Stimulated activated CD8-positive, alpha-beta memory T cell treated with anti-CD3 and anti-CD28 coated beads, Interleukin-4, amount 100 ng/mL, for 4 hours (primary cell): ENCODE results near the gene GTF3C1.

ENCODE experiments used
- DNase-seq, 2 donors: peaks; one replicate each; pipeline ENCODE4 v3.0.0-alpha.2; 2020; ENCODE audit warnings: low read depth in 2 of 2, low spot score in 1 of 2

GTF3C1 gene

DNA sequence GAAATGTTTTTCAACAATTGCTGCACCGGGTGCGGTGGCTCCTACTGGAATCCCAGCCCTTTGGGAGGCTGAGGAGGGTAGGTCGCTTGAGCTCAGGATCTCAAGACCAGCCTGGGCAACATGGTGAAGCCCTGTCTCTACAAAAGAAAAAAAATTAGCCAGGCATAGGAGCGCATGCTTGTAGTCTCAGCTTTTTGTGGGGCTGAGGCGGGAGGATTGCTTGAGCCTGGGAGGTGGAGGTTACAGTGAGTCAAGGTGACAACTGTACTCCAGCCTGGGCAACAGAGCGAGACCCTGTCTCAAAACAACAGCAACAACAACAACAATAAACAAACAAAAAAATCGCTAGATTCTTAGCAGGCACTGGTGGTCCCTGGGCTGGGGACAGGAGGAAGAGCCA is 119.2 kb downstream of the GTF3C1 start:
- DNase-seq = no peak

DNA sequence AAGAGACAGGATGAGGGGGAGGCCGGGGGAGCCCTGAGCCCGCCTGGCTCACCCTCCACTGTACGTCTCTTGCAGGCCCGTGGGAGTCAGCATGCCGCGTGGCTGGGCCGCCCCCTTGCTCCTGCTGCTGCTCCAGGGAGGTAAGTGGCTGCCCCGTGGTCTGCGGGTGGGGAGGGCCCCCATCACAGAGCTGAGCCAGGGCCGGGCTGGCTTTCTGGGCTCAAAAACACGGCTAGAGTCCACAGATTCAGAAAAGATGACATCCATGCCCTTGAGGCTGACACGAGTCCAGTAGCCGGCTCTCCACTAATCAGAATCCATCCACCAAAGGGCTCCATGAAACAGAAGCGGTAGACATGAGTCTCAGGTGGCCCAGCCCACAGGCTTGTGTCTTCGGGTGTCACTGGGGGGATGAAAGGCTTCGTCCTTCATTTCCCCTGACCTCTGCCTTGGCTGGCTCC is 119.7 kb downstream of the GTF3C1 start:
- DNase-seq = no peak

DNA sequence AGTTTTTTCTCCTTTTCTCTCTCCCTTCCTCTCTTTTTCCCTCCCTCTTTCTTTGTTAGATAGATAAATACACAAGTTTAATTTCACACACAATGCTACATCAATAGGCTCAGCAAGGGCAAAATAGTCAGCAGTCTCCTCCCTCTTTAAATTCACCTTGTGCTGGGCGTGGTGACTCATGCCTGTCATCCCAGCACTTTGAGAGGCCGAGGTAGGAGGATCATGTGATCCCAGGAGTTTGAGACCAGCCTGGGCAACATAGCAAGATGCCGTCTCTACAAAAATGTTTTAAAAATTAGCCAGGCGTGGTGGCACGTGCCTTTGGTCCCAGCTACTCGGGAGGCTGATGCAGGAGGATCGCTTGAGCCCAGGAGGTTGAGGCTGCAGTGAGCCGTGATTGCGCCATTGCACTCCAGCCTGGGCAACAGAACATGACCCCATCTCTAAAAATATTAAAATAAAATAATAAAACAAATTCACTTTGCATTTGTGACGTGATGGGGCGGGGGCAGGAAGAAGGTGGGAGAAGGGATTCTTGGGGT is 120.3 kb downstream of the GTF3C1 start:
- no peak for DNase-seq

DNA sequence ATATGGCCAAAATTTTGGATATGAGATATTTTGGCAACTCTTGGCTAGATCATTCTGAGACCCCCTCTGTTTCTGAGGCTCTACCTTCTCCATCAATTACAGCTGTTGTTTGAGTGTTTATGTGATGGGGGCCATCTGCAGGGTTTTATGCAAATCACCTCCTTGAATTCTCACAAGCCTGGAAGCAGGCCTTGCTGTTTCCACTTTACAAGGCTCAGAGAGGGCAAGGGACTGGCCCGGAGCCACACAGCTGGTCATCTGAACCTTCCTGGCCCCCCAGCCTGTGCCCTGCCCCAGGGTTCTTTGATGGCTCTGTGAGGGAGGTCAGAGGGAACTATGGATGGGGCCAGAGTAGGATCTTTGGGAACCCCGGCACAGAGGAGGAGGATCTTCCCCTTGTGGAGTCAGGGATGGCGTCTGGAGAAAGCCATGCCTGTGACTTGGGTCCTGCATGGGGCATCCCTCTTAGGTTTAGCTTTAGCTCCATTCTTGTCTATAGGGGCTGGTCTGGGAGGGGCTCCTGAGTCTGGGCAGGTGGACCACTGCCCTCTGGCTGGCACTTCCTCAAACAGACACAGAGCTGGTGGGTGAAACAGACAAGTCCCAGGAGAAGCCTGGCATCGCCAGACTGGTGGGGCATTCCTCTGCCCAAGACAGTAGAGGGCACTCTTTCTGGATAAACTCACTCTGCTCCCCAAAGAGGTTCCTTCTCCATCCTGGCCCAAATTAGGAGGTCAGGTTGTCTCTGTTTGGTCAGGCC is 121.5 kb downstream of the GTF3C1 start:
- no peak for DNase-seq

DNA sequence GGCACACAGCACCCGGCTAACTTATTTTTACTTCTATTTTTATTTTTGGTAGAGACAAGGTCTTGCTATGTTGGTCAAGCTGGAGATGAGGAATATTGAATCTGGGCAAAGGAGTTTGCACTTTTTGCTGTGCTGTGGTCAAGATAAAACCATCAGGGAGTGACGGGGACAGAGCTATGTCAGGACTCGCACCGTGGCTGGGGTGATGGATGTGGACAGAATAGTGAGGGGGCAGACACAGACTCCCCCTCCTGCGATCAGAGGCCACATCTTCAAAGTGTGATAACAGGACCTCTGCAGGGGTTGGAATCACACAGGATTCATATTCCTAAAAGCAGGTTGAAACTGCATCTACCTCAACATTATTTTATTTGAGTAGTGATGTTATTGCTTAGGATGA is 122.2 kb downstream of the GTF3C1 start:
- no peak for DNase-seq

DNA sequence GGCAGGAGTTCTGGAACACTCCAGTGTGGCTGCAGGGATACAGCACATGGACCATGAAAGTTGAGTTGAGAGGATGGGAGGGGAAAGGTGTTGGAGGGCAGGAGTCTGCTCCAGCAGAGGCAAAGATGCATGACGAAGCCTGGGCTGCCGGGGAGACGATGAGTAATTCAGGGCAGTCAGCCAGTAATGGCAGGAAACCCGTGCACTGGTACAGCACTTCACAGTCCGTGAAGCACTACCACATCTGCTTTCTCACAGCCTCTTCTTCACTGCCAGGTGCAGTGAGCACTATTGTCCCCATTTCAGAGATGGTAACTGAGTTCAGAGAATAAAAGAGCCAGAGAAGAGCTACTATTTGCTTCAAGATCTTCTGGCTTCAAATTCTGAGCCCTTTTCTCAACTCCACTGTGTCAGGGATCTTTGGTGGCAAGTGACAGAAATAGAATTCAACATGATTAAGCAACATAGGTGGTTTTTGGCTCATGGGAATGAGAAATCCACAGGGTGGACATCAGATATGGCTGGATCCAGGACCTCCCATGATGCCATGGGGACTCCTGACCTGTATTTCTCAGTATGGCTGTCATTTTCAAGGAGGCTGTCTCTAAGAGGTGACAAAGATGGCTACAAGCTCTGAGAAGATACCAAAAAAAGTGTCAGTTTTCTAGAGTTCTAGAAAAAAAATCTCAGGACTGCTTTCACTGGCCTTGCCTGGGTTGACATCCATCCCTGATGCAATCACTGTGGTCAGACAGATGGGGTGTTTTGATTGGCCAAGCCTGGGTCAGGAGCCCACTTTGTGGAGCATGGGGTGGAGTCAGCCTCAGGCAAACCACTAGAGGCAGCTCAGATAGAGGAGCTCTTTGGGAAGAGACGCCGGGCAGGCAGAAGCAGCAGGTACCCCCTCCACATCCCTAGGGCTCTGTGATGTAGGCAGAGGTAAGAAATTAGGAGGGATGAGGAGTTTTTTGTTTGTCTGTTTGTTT is 123.0 kb downstream of the GTF3C1 start:
- peak; percentile 61 to 65 for DNase-seq

DNA sequence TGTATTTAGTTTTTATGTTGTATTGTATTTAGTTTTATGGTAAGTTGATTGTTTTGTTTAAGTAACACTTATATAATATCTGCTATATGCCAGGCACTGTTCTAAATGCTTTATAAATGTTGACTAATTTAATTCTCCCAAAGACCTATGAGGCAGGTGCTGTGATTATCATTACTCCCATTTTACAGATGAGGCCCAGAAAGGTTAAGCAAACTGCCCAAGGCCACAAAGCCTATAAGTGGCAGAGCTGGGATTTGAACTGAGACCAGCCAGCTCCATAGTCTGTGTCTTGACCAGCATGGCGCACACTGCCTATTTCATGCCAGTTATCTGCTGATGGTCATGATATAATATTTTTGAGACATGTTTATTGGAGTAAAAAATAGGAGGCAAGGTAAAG is 123.8 kb downstream of the GTF3C1 start:
- no peak for DNase-seq

DNA sequence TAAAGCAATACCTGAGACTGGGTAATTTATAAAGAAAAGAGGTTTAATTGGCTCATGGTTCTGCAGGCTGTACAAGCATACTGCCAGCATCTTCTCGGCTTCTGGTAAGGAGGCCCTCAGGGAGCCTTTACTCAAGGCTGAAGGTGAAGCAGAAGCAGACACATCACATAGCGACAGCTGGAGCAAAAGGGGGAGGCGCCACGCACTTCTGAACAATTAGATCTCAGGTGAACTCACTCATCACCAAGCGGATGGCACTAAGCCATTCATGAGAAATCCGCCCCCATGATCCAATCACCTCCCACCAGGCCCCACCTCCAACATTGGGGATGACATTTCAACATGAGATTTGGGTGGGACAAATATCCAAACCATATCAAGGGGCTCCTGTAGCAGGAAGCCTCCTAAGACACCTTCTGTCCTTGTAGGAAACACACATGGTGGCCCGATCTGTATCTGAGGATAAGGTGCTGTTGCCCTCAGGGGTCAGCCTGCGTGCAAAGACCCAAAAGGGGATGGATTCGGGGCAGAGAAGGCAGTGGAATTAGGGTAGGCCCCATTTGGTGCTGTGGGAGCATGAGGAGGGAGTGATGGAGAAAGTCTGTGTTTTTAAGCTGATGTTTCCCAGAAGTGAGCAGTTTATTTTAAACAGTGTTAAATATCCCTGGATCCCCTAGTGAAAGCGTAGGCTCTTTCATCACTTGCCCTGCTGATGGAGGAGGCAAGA is 124.8 kb downstream of the GTF3C1 start:
- DNase-seq = no peak

DNA sequence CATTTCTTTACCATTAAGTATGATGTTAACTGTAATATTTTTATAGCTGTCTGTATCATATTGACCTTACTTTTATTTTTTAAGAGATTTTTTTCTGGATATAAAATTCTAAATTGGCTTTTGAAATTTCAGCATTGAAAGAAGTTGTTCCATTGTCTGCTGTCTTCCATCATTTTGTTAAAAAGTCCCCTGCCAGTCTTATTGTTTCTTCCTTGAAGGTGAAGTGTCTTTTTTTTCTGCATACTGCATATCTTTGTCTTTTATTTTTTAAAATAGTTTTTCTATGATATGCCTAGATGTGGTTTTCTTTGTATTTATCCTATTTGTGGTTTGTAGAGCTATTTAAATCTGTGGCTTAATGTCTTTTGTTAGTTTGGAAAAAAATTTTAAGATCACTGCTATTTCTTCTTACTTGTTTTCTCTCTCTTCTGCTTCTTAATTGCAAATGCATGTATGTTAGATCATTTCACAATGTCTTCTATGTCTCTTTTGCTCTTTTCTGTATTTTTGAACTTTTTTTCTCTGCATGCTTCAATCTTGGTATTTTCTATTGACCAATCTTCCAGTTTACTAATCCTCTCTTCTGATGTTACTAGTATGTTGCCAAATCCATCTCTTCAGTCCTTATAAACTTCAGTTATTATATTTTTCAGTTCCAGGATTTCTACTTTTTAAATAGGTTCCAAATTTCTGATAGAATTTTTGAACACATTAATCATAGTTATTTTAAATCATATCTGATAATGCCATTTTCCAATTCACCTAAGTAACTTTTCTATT is 127.6 kb downstream of the GTF3C1 start:
- no peak for DNase-seq

DNA sequence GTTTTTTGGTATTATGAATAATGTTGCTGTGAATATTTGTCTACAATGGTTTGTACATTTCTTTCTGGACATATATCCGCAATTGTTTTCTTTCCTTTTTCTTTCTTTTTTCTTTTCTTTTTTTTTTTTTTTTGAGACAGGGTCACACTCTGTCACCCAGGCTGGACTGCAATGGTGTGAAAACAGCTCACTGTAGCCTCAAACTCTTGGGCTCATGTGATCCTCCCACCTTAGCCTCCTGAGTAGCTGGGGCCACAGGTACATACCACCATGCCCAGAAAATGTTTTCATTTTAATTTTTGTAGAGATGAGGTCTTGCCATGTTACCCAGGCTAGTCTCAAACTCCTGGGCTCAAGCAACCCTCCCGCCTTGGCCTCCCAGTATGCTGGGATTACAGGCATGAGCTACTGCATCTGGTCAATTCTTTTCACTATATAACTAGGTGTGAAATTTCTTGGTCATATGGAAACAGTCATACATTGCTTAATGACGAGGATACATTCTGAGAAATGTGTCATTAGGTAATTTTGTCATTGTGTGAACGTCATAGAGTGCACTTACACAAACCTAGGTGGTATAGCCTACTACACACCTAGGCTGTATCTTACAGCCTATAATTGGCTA is 132.6 kb downstream of the GTF3C1 start:
- DNase-seq = no peak

DNA sequence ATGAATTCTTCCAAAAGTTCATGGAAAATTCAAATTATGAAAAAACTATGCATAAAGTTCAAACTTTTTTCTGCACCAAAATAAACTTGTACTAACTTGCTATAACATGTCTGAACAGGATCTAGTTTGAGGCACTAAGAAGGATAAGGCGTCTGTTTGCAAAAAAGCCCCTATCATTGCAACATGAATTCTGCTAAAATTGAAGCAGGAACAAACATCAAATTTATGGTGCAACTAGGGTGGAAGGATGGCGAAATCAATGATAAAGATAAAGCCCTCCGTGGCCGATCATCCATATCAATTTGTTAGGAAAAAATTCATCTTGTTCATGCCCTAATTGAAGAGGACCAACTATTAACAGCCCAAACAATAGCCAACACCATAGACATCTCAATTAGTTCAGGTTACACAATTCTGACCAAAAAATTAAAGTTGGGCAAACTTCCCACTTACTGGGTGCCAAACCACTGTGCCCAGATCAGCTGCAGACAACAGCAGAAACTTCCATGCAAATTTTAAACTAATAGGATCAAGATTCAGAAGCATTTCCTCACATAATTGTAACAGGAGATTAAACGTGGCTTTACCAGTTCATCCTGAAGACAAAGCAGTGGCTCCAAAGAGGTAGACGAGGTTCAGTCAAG is 134.8 kb downstream of the GTF3C1 start:
- DNase-seq = no peak

DNA sequence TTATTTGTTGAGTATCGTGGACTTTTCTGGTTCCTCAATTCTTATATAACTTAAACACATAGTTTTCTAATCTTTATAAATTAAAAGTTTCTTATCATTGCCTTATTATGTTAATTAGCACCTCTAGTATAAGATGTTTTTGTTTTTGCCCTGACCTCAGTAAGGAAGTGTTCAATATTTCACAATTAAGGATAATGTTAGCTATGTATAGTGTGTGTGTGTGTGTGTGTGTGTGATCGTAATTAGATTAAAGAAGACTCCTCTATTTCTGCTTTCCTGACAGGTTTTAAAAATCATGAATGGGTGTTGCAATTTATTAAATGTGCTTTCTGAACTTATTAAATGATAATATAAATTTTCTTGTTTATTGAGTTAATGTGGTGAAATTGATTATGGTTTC is 135.8 kb downstream of the GTF3C1 start:
- DNase-seq = no peak

DNA sequence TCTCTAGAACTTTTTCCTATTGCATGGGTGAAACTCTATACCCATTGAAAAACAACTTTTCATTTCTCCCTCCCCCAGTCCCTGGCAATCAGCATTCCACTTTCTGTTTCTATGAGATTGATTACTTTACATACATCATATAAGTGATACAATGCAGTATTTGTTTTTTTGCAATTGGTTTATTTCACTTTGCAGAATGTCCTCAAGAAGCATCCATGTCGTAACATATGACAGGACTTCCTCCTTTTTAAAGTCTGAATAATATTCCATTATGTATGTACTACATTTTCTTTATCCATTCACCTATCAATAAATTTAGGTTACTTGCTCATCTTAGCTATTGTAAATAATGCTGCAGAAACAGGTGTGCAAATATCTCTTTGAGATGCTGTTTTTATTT is 139.0 kb downstream of the GTF3C1 start:
- DNase-seq = no peak
